ENCODE data around the gene DIP2B.
A peak's percentile ranks its signal among the peaks of the same experiment; 100 is the strongest.
"Not testable (repeated sequence)": the region's sequence is repeated elsewhere in the genome, so short reads cannot be mapped to it uniquely, and the experiment has no call there.

Gene DIP2B

DNA sequence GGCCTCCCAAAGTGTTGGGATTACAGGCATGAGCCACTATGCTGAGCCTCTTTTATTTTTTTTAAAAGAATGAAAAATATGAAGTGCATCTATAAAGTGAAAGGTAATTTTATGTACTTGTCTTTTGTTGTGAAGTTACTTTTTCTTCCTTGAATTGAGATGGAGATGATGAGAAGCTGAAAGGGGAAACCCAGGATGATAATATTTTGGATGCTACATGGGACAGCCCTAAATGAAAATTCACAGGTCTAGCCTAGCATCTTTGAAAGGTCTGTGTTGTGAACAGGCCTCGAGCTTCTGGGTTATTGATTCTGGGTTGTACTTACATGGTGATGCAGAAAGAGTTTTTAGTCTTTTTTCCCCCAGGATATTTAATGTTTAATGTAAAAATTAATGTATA lies 14.6 kb downstream of the DIP2B start:
- no peak for DNase-seq (ENCODE audit: low read depth)

- DNase-seq (ENCODE audit: low read depth), result no peak
Observed at GRCh38 chr12:50520416-50521207, 15.8 kb downstream of the DIP2B start.

GRCh38 chr12:50521781-50522180 lies 17.0 kb downstream of the DIP2B start:
- DNase-seq (ENCODE audit: low read depth), result not testable (repeated sequence)

GRCh38 chr12:50523772-50524171 lies 19.0 kb downstream of the DIP2B start:
- DNase-seq (ENCODE audit: low read depth), result no peak

- DNase-seq (ENCODE audit: low read depth), result no peak
Observed at GRCh38 chr12:50524621-50525020, 19.8 kb downstream of the DIP2B start.

DNA sequence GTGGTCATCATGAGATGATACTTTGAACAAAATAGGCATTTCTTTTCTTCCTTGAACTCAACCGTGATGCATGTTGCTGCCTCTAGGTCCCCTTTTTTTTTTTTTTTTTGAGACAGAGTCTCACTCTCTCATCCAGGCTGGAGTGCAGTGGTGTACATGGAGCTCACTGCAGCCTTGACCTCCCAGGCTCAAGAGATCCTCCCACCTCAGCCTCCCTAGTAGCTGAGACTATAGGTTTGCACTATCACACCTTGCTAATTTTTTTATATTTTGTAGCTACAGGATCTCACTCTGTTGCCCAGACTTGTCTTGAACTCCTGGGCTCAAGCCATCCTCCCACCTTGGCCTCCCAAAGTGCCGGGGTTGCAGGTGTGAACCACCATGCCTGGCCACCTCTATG lies 20.6 kb downstream of the DIP2B start:
- DNase-seq (ENCODE audit: low read depth), result no peak

- DNase-seq (ENCODE audit: low read depth), result no peak
Observed at GRCh38 chr12:50527359-50527726, 22.6 kb downstream of the DIP2B start.

DNA sequence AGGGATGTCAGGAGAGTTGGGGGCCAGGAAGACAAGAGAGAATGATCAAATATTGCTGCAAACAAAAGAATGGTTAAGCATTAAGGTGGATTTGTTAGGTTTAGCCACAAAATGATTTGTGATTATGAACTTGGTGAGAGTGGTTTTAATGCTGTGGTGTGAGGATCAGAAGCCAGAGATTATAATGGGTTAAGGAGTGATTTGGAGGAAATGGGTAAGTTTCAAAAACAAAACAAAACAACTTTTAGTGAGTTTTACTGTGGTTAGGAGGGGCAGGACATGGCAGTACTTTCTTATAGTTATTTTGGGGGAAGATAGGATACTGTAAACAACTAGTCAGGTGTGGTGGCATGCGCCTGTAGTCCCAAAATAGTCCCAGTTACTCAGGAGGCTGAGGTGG lies 24.0 kb downstream of the DIP2B start:
- DNase-seq (ENCODE audit: low read depth), result no peak

DNA sequence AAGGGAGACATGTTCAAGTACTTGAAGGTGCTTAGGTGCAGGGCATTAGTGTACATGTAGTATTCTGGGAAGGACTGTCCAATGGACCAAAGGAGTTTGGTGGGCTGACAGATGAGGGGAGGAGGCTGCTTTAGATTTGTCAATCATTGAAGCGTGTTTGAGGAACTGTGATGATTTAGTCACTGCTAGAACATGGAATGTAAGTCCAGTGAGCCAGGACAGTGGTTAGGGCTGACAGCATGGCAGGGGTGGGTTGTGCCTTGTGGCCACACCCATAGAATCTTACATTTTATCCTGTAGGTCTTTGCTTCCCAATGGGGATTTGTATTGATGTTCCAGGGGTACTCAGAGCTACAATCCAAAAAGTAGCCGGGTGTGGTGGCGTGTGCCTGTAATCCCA lies 24.6 kb downstream of the DIP2B start:
- no peak for DNase-seq (ENCODE audit: low read depth)

DNA sequence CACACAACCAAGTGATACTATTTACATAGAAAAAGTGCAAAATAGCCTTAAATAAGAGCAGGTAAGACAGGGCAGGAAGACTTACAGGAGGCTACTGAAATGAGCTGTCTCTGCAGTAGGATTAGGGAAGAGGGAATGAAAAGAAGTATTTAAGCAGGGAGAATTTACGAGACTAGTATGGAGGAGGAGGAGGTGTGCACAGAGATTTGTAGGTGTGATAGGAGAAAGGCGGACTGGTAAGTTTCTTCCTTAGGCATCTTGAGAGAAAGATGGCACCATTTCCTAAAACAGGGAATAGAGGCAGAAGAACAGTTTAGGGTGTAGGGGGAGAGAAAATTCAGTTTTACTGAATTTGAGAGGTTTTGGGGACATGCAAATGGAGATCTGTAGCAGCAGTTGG lies 25.7 kb downstream of the DIP2B start:
- no peak for DNase-seq (ENCODE audit: low read depth)

DNA sequence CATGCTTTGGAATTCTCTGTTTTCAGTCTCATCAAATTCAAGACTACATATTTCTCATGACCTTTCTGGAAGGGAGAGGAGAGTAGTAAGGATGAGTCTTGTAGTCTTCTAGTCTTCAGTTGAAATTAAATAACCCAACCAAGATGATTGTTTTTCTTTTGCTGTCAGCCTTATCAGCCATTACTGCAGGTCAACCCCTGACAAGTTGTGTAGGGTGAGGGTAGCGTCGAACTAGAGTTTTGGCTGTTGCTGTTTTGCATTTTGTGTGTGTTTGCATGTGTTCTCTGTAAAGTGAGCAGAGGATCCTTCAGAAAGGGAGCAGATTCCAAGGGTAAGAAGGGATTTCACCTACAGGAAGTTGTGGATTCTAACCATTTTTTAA lies 28.4 kb downstream of the DIP2B start:
- no peak for DNase-seq (ENCODE audit: low read depth)

DNA sequence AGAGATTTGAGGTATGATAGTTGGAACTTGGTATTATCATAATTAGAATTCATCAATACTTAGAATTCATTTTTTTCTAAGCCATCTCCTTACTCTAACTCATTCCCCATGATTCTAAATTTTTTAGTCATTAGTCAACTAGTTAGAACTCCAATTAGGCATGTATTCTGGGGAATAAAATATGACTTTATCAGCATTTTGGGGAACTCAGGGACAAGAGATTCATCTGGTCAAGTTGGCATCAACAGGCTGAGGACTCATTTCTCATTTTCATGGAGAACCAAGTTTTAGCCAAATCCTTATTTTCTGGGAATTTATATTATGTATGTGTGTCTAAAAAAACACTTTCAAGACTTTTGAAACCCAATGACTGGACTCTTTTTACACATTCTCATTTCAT lies 29.2 kb downstream of the DIP2B start:
- no peak for DNase-seq (ENCODE audit: low read depth)

GRCh38 chr12:50536831-50537537 lies 32.2 kb downstream of the DIP2B start:
- DNase-seq (ENCODE audit: low read depth), result no peak

DNA sequence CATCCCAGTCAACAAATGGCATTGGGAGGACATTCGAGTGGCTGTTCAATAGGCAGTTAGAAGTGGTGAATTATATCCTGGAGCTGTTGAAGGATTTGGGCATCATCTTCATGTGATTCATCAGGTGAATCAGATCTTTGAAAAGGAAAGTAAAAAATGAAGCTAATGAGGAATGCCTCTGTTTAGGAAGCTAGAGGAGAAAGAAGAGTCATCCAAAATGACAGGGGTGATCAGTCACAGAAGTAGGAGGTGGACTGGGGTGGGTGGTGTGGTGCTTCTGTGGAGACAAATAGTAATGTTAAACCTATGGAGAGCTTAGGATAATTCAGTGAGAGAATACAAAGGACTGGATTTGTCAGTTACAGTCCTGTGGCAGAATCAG lies 32.7 kb downstream of the DIP2B start:
- peak; percentile 65 for DNase-seq (ENCODE audit: low read depth)

DNA sequence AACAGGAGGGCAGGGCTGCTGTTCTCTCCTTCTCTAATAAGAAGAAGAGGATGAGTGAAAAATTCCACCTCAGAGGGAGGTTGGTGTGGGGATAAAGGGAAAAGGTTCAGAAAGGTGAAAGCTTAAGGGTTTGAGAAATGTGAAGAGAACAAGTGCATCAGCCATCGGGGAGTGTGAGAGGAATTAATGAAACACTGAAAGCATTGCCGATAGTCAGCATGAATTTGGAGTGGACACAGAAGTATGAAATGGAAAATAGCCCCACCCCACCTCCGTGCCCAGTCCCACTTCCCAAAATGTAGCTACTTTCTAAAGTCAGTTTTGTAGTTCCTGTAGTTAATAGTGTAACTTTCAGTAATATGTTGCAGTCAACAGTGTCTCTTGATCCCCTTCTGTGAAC lies 33.4 kb downstream of the DIP2B start:
- no peak for DNase-seq (ENCODE audit: low read depth)

GRCh38 chr12:50541139-50541538 lies 36.4 kb downstream of the DIP2B start:
- DNase-seq (ENCODE audit: low read depth), result no peak

DNA sequence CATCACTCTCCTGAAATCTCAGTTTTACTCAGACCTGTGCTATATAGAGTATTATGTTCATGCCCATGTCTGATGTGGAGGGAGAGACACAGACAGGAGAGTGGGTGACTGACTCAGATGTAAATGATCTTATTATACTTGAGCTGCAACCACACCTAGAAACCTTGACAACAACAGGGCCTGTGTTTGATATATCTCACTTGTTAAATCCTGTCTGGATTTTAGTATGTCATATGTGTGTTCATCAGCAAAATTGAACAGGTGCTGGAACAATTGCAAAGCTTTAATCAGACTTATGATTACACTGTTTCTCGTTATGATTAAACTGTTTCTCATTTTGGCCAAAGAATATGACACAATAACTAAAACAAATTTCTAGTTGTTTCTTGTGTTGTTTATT lies 37.7 kb downstream of the DIP2B start:
- DNase-seq (ENCODE audit: low read depth), result peak; percentile 65

DNA sequence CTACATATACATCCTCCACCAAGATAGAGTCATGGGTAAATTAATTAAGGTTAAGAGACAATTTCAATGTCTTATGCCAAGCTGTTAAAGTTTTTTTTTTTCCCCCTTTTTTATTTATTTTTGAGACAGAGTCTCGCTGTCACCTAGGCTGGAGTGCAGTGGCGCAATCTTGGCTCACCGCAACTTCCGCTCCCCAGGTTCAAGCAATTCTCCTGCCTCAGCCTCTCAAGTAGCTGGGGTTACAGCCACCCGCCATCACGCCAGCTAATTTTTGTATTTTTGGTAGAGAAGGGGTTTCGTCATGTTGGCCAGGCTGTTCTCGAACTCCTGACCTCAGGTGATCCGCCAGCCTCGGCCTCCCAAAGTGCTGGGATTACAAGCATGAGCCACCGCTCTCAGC lies 38.4 kb downstream of the DIP2B start:
- DNase-seq (ENCODE audit: low read depth), result not testable (repeated sequence)

GRCh38 chr12:50545213-50545612 lies 40.4 kb downstream of the DIP2B start:
- DNase-seq (ENCODE audit: low read depth), result no peak

DNA sequence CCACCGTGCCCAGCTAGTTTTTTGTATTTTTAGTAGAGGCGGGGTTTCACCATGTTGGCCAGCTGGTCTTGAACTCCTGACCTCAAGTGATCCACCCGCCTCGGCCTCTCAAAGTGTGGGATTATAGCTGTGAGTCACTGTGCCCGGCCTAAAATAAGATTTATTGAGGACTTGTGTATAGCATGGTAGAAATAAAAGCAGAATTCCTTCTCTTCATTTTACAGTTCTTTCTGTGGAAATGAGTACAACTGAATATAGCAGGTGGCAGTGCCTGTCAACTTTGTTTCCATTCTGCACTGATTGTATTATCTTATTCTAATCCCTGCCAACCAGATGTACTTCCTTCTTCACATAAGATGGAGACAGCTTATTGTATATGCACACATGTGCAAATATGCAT lies 41.0 kb downstream of the DIP2B start:
- DNase-seq (ENCODE audit: low read depth), result peak; percentile 55

GRCh38 chr12:50546441-50547318 lies 41.9 kb downstream of the DIP2B start:
- peak; percentile 16 for DNase-seq (ENCODE audit: low read depth)

GRCh38 chr12:50547742-50548141 lies 43.0 kb downstream of the DIP2B start:
- no peak for DNase-seq (ENCODE audit: low read depth)

GRCh38 chr12:50549885-50550284 lies 45.1 kb downstream of the DIP2B start:
- DNase-seq (ENCODE audit: low read depth), result no peak
